Omental fat pad (tissue), 4 donors: ENCODE data around the gene JHY. TPM values are rescaled to one million over a fixed set of nuclear protein-coding genes. Genes with fewer than 3 reads are reported as not detected.

ENCODE experiments used
- ATAC-seq: fragments of 150-250 bp; one replicate; pipeline ENCODE4 v1.9.1; 2016; ENCODE audit warnings: mild to moderate bottlenecking, moderate library complexity; ENCODE audit not compliant: low FRiP score
- DNase-seq: peaks from one replicate; pipeline ENCODE4 v3.0.0-alpha.2; 2019; ENCODE audit warnings: low spot score
- CTCF ChIP-seq, 3 donors: fragments of 450-650 bp; IDR thresholded peaks; one replicate each; pipeline ENCODE4 v1.5.1; 2016 to 2017; ENCODE audit warnings: antibody characterized with exemption in 3 of 3, mild to moderate bottlenecking in 3 of 3, moderate library complexity in 2 of 3
- small RNA-seq: library from RNA; depleted of rRNA; stranded (forward); fragments of <200 nt; gene quantifications from one replicate; pipeline ENCODE3, GENCODE V24; 2016
- total RNA-seq, 4 donors: library from RNA; depleted of rRNA; stranded (reverse); fragments of >200 nt; gene quantifications; one replicate each; pipeline ENCODE4 v1.1.0, GENCODE V29; 2016

The JHY gene
- total RNA-seq, 4 donors from 2014 or later = 5.4 to 17.7 (median 7.6) TPM

- DNase-seq (no peak), ATAC-seq (no peak)
- no peak for TF ChIP-seq CTCF (IDR thresholded peaks at IDR 0.05)
Observed at GRCh38 chr11:122983438-122984185, 101.1 kb downstream of the JHY start.

- ATAC-seq (no peak), DNase-seq (no peak)
- no peak for TF ChIP-seq CTCF (IDR thresholded peaks at IDR 0.05)
Observed at GRCh38 chr11:122984186-122985011, 101.8 kb downstream of the JHY start.

DNA sequence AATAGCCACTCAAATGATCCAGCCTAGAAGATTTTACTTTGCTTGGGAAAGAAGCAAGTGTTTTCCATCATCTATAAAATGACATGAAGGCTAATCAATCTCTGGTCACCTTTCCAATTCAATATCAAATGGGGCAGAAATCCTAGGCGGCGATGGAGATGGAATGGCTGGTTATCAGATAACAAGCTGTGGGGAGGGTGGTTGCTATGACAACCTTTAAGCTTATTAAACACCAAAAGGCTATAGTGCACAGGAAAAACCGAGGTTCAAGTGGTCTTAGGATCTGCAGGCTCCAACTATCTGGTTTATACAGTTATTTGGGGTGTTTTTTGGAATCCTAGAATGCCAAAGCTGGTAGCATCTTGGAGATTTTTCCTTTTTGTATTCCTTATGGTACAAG lies 113.0 kb downstream of the JHY start:
- DNase-seq (no peak), ATAC-seq (no peak)
- TF ChIP-seq CTCF (IDR thresholded peaks at IDR 0.05) = no peak

DNA sequence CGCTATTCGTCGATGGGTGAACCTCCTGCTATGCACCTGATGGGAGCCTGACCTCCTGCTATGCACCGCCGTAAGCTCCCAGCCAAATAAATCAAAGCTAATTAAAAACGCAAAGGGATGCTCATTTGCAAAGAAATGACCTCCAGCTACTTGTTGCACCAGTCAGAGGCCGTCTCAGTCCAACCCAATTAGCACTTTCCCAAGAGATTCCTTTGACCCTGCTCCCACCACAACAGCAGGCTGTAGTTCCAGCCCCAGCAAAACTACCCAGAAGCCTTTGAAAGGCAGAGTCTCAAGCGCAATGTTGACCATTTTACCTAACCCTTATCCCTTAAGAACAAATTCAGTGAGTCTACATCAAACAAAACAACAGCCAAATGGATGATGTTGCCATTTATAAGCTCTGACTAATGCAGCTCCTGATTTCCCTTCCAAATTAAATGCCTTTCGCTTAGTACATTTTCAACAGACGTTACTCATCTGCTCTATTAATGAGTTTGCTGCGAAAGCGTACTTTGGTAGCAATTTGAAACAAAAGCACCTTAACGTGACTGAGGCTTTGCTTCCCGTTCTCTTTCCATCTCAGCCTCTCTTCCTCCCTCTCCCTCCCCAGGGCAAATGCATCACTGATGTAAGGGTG lies 116.3 kb downstream of the JHY start:
- ATAC-seq (no peak), DNase-seq (no peak)
- TF ChIP-seq CTCF (IDR thresholded peaks at IDR 0.05) = no peak

DNA sequence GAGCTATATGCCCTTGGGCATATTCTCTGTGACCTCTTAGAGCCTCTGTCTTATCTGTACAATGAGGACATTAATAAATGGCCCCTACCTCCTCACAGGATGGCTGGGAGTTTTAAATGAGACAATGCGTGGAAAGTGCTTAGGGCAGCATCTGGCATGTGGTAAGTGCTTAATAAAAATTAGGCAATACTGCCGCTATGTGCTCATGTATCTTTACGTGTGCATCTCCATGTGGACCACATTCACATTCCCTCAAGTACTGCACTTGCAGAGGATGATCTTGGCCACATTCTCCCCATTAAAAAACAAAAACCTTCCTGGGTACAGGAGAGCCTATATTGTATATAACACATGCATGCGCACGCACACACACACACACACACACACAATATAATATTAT lies 118.2 kb downstream of the JHY start:
- ATAC-seq (no peak), DNase-seq (no peak)
- TF ChIP-seq CTCF (IDR thresholded peaks at IDR 0.05) = no peak

DNA sequence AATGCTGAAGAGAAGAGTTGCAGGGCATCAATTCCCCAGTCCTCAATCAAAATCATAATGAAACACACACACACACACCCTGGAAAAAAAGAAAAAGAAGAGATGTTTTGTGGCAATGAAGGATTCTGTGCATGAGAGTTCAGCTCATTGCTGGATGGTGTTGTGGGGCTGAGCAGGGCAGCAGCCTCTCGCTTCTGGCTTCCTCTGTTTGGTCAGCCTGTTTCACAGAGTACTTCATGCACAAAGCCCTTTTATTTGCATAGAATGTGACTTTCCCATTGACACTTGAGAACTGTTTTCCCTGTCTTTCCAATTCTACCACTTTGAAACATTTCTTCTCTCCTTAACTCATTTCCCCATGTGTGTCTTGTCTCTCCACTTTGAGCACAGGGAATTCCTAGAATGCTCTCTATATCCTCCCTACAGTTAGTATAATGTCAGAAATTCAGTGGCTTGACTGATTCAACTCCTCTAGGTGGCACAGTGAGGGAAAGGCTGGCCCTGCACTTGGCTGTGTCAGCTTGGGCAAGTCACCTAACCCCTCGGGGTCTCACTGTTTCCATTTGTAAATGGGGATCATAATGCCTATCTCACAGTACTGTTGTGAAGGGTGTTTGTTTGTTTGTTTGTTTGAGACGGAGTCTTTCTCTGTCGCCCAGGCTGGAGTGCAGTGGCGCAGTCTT lies 124.4 kb downstream of the JHY start:
- no peak for TF ChIP-seq CTCF (IDR thresholded peaks at IDR 0.05)
- ATAC-seq = no peak
- DNase-seq = no peak

Small RNA genes lying within 50 kb of the gene (small RNA-seq; reads per million reads assigned to genes)
- not detected for gene RNU4-23P

Other genes with a start within 250 kb of the JHY start
- gene UBASH3B, start 227.0 kb upstream of the JHY start, total RNA-seq = 10 to 100 TPM in 3 of 4 donors, 1 to 10 TPM in 1; 9.9 to 36.3 (median 24.3) TPM
- gene CRTAM, start 44.3 kb upstream of the JHY start, total RNA-seq = 1 to 10 TPM in 2 of 4 donors, under 1 TPM in 1, not detected in 1; 0.38 to 2.6 (median 1.1) TPM
- not detected for gene BSX, start 99.1 kb downstream of the JHY start, total RNA-seq
- 1,000 to 10,000 TPM in 2 of 4 donors, 100 to 1,000 TPM in 2; 751 to 1,858 (median 1,218) TPM for gene HSPA8, start 179.4 kb downstream of the JHY start, total RNA-seq